CD4-positive, CD25-positive, alpha-beta regulatory T cell (primary cell): ENCODE data around the gene NRP1. TPM values are rescaled to one million over a fixed set of nuclear protein-coding genes. Genes with fewer than 3 reads are reported as not detected.

Experiments used
- ATAC-seq, 2 donors: fragments of 150-1000 bp; cut with Tn5 transposase; one replicate each; pipeline ENCODE4 v1.10.0; 2021; ENCODE audit warnings: low read depth in 2 of 2, moderate number of reproducible peaks in 2 of 2, moderate library complexity in 1 of 2
- DNase-seq, 3 donors: peaks; one replicate each; pipeline versions ENCODE4 v3.0.0 to v3.0.0-alpha.2; 2012 to 2022; ENCODE audit warnings: mixed read lengths in 1 of 3
- H3K27ac ChIP-seq: one replicate; pipeline ENCODE4 v1.7.0; 2013; ENCODE audit warnings: mild to moderate bottlenecking, low read length; ENCODE audit not compliant: insufficient read depth, poor library complexity, severe bottlenecking
- H3K27me3 ChIP-seq: one replicate; pipeline ENCODE4 v1.7.0; 2013; ENCODE audit warnings: low read length; ENCODE audit not compliant: control insufficient read depth, insufficient read depth
- H3K36me3 ChIP-seq: one replicate; pipeline ENCODE4 v1.7.0; 2013; ENCODE audit warnings: mild to moderate bottlenecking, low read length, moderate library complexity; ENCODE audit not compliant: control insufficient read depth, insufficient read depth
- H3K4me1 ChIP-seq: 2 replicates; pipeline ENCODE4 v1.7.0; 2013; ENCODE audit warnings: mild to moderate bottlenecking, low read length; ENCODE audit not compliant: insufficient read depth, control insufficient read depth, poor library complexity, severe bottlenecking
- H3K4me3 ChIP-seq: one replicate; pipeline ENCODE4 v1.7.0; 2013; ENCODE audit warnings: low read depth, mild to moderate bottlenecking, low read length, moderate library complexity
- H3K9me3 ChIP-seq, 2 experiments: 1 replicate in 1 of 2; 2 replicates in 1 of 2; pipeline ENCODE4 v1.7.0; 2013; ENCODE audit warnings: low read length in 2 of 2, mild to moderate bottlenecking in 1 of 2, moderate library complexity in 1 of 2; ENCODE audit not compliant: control insufficient read depth in 2 of 2
- H3K27ac Mint-ChIP-seq, 3 donors: one replicate each; pipeline ENCODE4 v1.8.0; 2020 to 2022; ENCODE audit warnings: mild to moderate bottlenecking in 3 of 3, mixed read lengths in 3 of 3, moderate library complexity in 2 of 3
- H3K27me3 Mint-ChIP-seq: one replicate; pipeline ENCODE4 v1.8.0; 2022; ENCODE audit warnings: mild to moderate bottlenecking, mixed read lengths
- H3K36me3 Mint-ChIP-seq: one replicate; pipeline ENCODE4 v1.8.0; 2020; ENCODE audit warnings: mixed read lengths
- H3K4me1 Mint-ChIP-seq, 4 donors: one replicate each; pipeline ENCODE4 v1.8.0; 2020 to 2022; ENCODE audit warnings: mixed read lengths in 4 of 4, mild to moderate bottlenecking in 1 of 4
- H3K4me3 Mint-ChIP-seq, 4 donors: one replicate each; pipeline ENCODE4 v1.8.0; 2020 to 2022; ENCODE audit warnings: mild to moderate bottlenecking in 4 of 4, mixed read lengths in 4 of 4, moderate library complexity in 3 of 4
- H3K9me3 Mint-ChIP-seq, 7 donors: one replicate each; pipeline ENCODE4 v1.8.0; 2020 to 2022; ENCODE audit warnings: mixed read lengths in 7 of 7, mild to moderate bottlenecking in 3 of 7, moderate library complexity in 2 of 7
- polyA plus RNA-seq, 4 donors: library from polyadenylated mRNA; unstranded; fragments of 300-500 nt; fragmentation: Illumina TruSeq; gene quantifications; one replicate each; pipeline ENCODE4 v1.2.3, GENCODE V29; 2021
- total RNA-seq: library from RNA; stranded (reverse); gene quantifications from one replicate; pipeline ENCODE4 v1.2.3, GENCODE V29; 2022

Gene NRP1
- total and polyA plus RNA-seq, 5 donors from 2014 or later: 0.05 TPM; not detected in 4

DNA sequence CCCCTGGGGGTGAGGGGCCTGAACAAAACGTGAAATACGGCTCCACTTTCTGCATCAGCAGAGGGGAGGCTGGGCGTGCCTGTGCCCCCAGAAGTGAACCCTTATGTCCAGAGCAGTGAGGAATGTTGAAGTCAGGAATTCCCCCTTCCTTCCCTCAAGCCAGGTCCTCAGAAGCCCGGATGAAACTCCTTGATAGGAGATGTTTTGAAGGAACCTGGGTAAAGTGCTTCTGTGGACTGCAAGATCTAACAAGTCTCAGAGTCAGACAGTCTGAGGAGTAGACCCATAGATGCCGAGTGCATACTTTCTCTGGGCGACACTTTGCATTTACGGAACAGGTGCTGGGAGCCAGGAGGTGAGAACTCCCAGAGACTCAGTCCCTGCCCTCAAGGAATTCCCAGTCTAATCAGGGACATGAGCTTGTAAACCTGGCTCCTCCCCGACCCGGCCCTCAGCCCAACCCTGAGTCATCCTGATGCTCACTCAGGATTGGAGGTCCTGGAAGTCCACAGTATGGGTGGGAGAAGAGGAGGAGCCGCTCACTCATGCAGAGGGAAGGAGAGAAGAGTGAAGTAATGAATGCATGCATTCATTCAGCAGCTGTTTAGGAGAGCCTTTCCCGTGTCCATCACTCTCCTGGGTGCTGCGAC, 197.0 kb downstream of the NRP1 start:
- Histone ChIP-seq H3K4me1 (peaks cover 90% of the 10 kb centered on the region), H3K27ac (peak overlapping the region; percentile 99), H3K27me3 (no peaks in the 10 kb centered on the region), H3K36me3 (no peaks in the 10 kb centered on the region), H3K9me3 (no peaks in the 10 kb centered on the region), H3K4me3 (peak overlapping the region; percentile 92)
- peaks cover 13% of the 10 kb centered on the region for H3K36me3 Mint-ChIP-seq
- H3K27ac Mint-ChIP-seq: peak overlapping the region; percentile 99
- no peak for DNase-seq
- ATAC-seq: no peak
- peak overlapping the region; percentile 85 to 95 (median 88) for H3K4me3 Mint-ChIP-seq
- H3K9me3 Mint-ChIP-seq: peaks cover 0 to 3% (median 0%) of the 10 kb centered on the region in 7 donors
- H3K4me1 Mint-ChIP-seq: peaks cover 33 to 98% (median 83%) of the 10 kb centered on the region in 4 donors
- peaks cover 7% of the 10 kb centered on the region for H3K27me3 Mint-ChIP-seq

DNA sequence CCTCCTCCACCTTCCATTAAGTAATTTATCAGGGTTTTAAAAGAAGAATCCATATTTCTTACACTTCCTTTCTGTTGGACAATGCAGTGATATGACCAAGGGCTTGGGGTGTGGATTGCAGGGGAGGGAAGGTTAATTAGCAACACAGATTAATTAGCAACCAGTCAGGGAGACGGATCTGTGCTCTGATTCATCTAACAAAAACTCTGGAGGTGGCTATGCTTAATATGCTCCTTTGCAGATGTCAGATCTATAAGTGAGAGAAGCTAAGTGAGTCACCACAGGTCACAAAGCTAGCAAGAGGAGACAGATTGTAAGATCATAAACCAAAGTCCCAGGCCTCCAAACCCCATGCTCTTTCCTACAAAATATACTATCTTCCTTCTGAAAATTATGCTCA, 197.7 kb downstream of the NRP1 start:
- Mint-ChIP-seq H3K4me3 (peak overlapping the region; percentile 85 to 95 (median 88)), H3K27ac (peak overlapping the region; percentile 99), H3K4me1 (peaks cover 36 to 98% (median 84%) of the 10 kb centered on the region in 4 donors), H3K27me3 (peaks cover 7% of the 10 kb centered on the region), H3K9me3 (peaks cover 0 to 3% (median 0%) of the 10 kb centered on the region in 7 donors), H3K36me3 (peaks cover 13% of the 10 kb centered on the region)
- H3K36me3 ChIP-seq: no peaks in the 10 kb centered on the region
- H3K27me3 ChIP-seq: no peaks in the 10 kb centered on the region
- H3K4me3 ChIP-seq: peak overlapping the region; percentile 92
- ATAC-seq: peak; percentile 33 to 34
- DNase-seq: peak in 2 of 3 donors; percentile 30 to 74
- no peaks in the 10 kb centered on the region for H3K9me3 ChIP-seq
- peaks cover 92% of the 10 kb centered on the region for H3K4me1 ChIP-seq
- H3K27ac ChIP-seq: peak overlapping the region; percentile 99

DNA sequence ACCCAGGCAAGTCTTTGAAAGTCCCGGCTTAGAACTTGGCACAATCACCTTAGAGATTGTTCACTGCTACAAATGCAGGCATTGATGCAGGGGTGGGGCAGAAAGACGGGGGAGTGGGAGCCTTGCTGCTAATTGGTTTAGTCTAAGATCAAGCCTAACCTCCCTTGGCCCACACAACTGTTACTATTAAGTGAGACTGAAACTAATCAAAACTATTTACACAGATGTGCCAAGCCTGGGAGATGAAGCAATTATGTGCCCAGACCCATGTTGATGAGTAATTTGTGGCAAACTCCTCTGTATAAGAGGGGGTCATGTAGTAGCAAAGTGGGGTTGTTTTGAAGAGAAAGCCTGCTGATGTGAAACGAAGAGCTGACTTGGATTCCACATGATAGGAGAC, 198.2 kb downstream of the NRP1 start:
- peak; percentile 51 to 89 (median 77) for DNase-seq
- H3K4me3 Mint-ChIP-seq: peak overlapping the region; percentile 85 to 95 (median 88)

DNA sequence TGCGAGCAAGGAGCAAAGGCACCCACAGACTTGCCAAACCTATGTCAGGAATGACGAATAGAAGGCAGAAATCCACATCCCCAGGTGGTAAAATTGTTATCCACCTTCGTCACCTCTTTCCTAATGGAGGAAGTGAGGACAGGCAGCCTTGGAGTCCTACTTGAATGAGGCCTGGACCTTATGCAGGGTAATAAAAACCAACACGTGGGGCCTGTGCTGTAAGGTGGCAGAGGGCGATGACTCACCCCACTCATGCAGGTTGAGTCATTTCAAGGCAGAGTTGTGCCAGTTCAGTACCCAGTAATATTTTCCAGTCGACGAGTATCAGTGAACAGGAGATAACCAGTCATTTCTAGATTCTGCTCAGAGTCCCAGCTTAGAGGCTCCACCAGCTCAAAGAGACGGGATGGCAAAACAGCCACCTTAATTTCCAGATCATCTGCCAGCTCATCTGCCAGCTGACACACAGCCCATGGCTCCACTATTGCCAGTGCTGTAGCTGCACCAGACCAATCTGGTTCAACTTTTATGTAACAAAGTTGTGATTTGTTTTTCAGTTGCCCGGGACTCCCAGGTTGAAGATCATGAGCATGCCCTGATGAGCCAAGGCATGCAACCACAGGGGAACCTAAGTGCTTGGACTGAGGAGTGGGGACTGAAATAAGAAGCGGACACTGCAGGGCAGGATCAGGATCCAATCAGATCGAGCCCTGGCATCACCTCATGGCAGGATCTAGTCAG, 200.3 kb downstream of the NRP1 start:
- Histone ChIP-seq H3K27ac (peak overlapping the region; percentile 99), H3K9me3 (no peaks in the 10 kb centered on the region), H3K27me3 (no peaks in the 10 kb centered on the region), H3K36me3 (no peaks in the 10 kb centered on the region), H3K4me1 (peaks cover 92% of the 10 kb centered on the region), H3K4me3 (peak overlapping the region; percentile 92)
- Mint-ChIP-seq H3K4me3 (peak overlapping the region; percentile 84 to 95 (median 87)), H3K27me3 (peaks cover 3% of the 10 kb centered on the region), H3K27ac (peak overlapping the region; percentile 98 to 99 (median 99)), H3K36me3 (peaks cover 11% of the 10 kb centered on the region), H3K9me3 (no peaks in the 10 kb centered on the region), H3K4me1 (peaks cover 35 to 96% (median 75%) of the 10 kb centered on the region in 4 donors)
- ATAC-seq: peak; percentile 77 to 78
- peak; percentile 74 to 95 (median 79) for DNase-seq

More for the DNA sequence above, 198.2 kb downstream of the NRP1 start:
- peak overlapping the region; percentile 92 for H3K4me3 ChIP-seq
- H3K4me1 ChIP-seq: peaks cover 92% of the 10 kb centered on the region
- peak overlapping the region; percentile 99 for H3K27ac ChIP-seq
- H3K36me3 Mint-ChIP-seq: peaks cover 13% of the 10 kb centered on the region
- peaks cover 0 to 3% (median 0%) of the 10 kb centered on the region in 7 donors for H3K9me3 Mint-ChIP-seq
- peaks cover 7% of the 10 kb centered on the region for H3K27me3 Mint-ChIP-seq
- H3K27me3 ChIP-seq: no peaks in the 10 kb centered on the region
- peaks cover 36 to 98% (median 84%) of the 10 kb centered on the region in 4 donors for H3K4me1 Mint-ChIP-seq
- ATAC-seq: peak; percentile 20 to 33
- peak overlapping the region; percentile 99 for H3K27ac Mint-ChIP-seq
- H3K9me3 ChIP-seq: no peaks in the 10 kb centered on the region
- no peaks in the 10 kb centered on the region for H3K36me3 ChIP-seq

DNA sequence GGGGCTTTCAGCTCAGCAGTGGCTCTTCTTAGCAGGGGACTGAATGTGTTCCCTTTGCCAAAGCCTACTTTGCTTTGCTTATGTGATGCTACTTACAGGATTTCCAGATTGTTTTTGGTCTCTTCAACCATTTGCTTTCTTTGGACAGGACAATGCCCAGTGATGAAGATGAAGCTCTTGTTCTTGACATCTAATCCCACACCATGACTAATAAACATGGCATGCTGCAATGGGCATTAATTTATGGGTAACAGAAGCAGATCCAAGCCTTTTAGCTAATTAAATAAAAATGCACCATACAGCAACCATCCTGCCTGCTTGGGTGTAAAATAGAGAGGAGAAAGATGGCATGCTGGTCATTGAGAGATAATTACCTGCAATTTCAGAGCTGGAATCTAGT, 200.9 kb downstream of the NRP1 start:
- Histone ChIP-seq H3K4me3 (peak overlapping the region; percentile 22), H3K4me1 (peaks cover 94% of the 10 kb centered on the region), H3K9me3 (no peaks in the 10 kb centered on the region), H3K36me3 (no peaks in the 10 kb centered on the region), H3K27me3 (no peaks in the 10 kb centered on the region), H3K27ac (peak overlapping the region; percentile 99)
- DNase-seq: no peak
- Mint-ChIP-seq H3K27me3 (no peaks in the 10 kb centered on the region), H3K9me3 (no peaks in the 10 kb centered on the region), H3K36me3 (peaks cover 11% of the 10 kb centered on the region), H3K27ac (peak overlapping the region; percentile 98 to 99 (median 99)), H3K4me3 (peak overlapping the region; percentile 2 to 89 (median 84)), H3K4me1 (peaks cover 31 to 96% (median 74%) of the 10 kb centered on the region in 4 donors)
- no peak for ATAC-seq

DNA sequence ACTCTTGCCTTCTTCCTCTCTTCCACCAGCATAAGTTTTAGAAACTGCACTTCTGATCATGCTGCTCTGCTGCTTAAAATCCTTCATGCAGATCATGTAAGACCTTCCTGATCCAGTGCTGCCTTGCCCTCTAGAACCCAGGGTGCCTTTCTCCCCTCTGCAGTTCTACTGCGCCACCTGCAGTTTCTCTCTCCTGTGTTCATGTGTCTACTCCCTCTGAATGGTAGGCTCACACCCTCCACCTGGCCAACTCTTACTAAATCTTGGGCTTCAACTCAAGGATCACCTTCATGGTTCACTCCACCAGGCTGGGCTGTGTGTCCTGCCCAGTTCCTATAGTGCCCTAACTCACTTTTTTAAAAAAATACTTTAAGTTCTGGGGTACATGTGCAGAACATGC, 201.8 kb downstream of the NRP1 start:
- Histone ChIP-seq H3K4me3 (peak overlapping the region; percentile 53), H3K9me3 (no peaks in the 10 kb centered on the region), H3K27ac (peak overlapping the region; percentile 99), H3K4me1 (peaks cover 90% of the 10 kb centered on the region), H3K27me3 (no peaks in the 10 kb centered on the region), H3K36me3 (no peaks in the 10 kb centered on the region)
- Mint-ChIP-seq H3K4me1 (peaks cover 31 to 93% (median 71%) of the 10 kb centered on the region in 4 donors), H3K36me3 (peaks cover 11% of the 10 kb centered on the region), H3K4me3 (peak overlapping the region; percentile 8 to 89 (median 76)), H3K27me3 (no peaks in the 10 kb centered on the region), H3K9me3 (peaks cover 0 to 2% (median 0%) of the 10 kb centered on the region in 7 donors), H3K27ac (peak overlapping the region; percentile 98 to 99 (median 99))
- peak in 2 of 3 donors; percentile 59 to 94 for DNase-seq
- ATAC-seq: peak in 1 of 2 donors; percentile 16

DNA sequence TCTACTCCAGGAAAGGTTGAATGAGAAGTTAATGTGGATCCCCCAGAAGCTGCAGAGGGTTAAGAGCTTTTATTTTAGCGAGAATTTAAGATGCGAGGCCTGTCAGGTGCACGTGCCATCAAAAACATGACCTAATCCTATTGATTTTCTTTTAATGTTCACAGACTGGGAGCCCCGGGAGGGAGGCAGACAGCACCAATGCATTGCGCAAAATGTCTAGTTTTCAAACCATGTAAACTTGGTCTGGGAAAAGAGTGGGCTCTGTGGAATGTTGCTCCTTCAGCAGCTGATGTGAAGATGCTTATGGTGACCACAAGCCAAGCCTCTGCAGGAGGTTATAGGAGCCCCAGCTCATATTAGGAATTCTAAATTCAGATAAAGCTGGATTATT, 204.5 kb downstream of the NRP1 start:
- no peaks in the 10 kb centered on the region for H3K27me3 Mint-ChIP-seq
- H3K27ac ChIP-seq: peak overlapping the region; percentile 57

More for the DNA sequence above, 204.5 kb downstream of the NRP1 start:
- H3K4me1 Mint-ChIP-seq: peaks cover 30 to 93% (median 73%) of the 10 kb centered on the region in 4 donors
- Histone ChIP-seq H3K9me3 (no peaks in the 10 kb centered on the region), H3K36me3 (no peaks in the 10 kb centered on the region), H3K4me1 (peaks cover 92% of the 10 kb centered on the region), H3K4me3 (no peak overlapping the region), H3K27me3 (no peaks in the 10 kb centered on the region)
- H3K9me3 Mint-ChIP-seq: peaks cover 0 to 2% (median 0%) of the 10 kb centered on the region in 7 donors
- no peak for DNase-seq
- peaks cover 5% of the 10 kb centered on the region for H3K36me3 Mint-ChIP-seq
- H3K4me3 Mint-ChIP-seq: peak overlapping the region in 3 of 4 donors; percentile 33 to 61 (median 37)
- H3K27ac Mint-ChIP-seq: peak overlapping the region; percentile 88 to 99 (median 96)
- no peak for ATAC-seq
